Activated CD8-positive, alpha-beta T cell treated with anti-CD3 and anti-CD28 coated beads for 36 hours (primary cell): ENCODE results near the gene RSRC2. TPM values are rescaled to one million over a fixed set of nuclear protein-coding genes. Genes with fewer than 3 reads are reported as not detected.

ENCODE experiments used
- ATAC-seq: fragments of 200-7000 bp; cut with Tn5 transposase; one replicate; pipeline ENCODE4 v1.10.0; 2021; ENCODE audit warnings: mild to moderate bottlenecking, moderate library complexity
- CTCF ChIA-PET: fragments of 350-600 bp; sonication (Branson Sonifier 250); formaldehyde crosslinking; loops from one replicate; lab custom pipeline; 2021; ENCODE audit warnings: antibody characterized with exemption; lab: Charles Lee
- POLR2A ChIA-PET: fragments of 350-600 bp; sonication (Branson Sonifier 250); formaldehyde crosslinking; loops from one replicate; lab custom pipeline; 2021; ENCODE audit warnings: antibody characterized with exemption; lab: Charles Lee
- DNase-seq: peaks from one replicate; pipeline ENCODE4 v3.0.0-alpha.2; 2020
- H3K27ac Mint-ChIP-seq: one replicate; pipeline ENCODE4 v1.8.0; 2021; ENCODE audit warnings: mild to moderate bottlenecking, mixed read lengths
- H3K27me3 Mint-ChIP-seq: one replicate; pipeline ENCODE4 v1.8.0; 2021; ENCODE audit warnings: mixed read lengths
- H3K36me3 Mint-ChIP-seq: one replicate; pipeline ENCODE4 v1.8.0; 2021; ENCODE audit warnings: low read depth, mixed read lengths
- H3K4me1 Mint-ChIP-seq: one replicate; pipeline ENCODE4 v1.8.0; 2021; ENCODE audit warnings: low read depth, mixed read lengths
- H3K4me3 Mint-ChIP-seq: one replicate; pipeline ENCODE4 v1.8.0; 2021; ENCODE audit warnings: mild to moderate bottlenecking, moderate library complexity, mixed read lengths
- H3K9me3 Mint-ChIP-seq: one replicate; pipeline ENCODE4 v1.8.0; 2021; ENCODE audit warnings: mixed read lengths
- intact Hi-C: fragments of 100-400 bp; cut with micrococcal nuclease; formaldehyde crosslinking; loops from one replicate; pipeline ENCODE4 v1.10.0; 2022
- total RNA-seq, 2 experiments: library from RNA; stranded (reverse); gene quantifications; one replicate each; pipeline ENCODE4 v1.2.3, GENCODE V29; 2021
- TF ChIP-seq, protein P1 (sequence below): fragments of 200-600 bp; IDR thresholded peaks from one replicate; pipeline ENCODE4 v1.8.0; 2022; ENCODE audit warnings: antibody characterized with exemption, mild to moderate bottlenecking

The RSRC2 gene
- total RNA-seq, 2 experiments from 2014 or later: 108 to 116 TPM

DNA sequence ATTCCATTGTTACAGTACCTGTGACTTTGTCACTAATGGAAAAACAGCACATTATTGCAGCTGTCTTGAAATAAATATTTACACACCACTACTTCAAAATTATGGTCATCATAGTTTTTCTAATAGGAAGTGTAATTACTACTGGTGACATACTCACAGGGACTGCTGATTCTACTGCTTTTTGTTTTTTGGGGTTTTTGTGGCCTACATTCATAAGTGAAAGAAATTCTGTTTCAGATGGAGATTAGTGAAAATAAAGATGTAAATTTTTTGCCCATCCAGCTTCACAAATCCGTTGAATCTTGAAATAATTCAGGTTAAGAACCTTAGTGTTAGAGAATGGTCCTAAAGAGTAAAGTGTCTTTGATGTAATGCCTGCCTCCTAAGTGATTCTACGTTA, 17.8 kb upstream of the RSRC2 start:
- CTCF ChIA-PET: no interaction called here
- TF ChIP-seq, protein P1, sequence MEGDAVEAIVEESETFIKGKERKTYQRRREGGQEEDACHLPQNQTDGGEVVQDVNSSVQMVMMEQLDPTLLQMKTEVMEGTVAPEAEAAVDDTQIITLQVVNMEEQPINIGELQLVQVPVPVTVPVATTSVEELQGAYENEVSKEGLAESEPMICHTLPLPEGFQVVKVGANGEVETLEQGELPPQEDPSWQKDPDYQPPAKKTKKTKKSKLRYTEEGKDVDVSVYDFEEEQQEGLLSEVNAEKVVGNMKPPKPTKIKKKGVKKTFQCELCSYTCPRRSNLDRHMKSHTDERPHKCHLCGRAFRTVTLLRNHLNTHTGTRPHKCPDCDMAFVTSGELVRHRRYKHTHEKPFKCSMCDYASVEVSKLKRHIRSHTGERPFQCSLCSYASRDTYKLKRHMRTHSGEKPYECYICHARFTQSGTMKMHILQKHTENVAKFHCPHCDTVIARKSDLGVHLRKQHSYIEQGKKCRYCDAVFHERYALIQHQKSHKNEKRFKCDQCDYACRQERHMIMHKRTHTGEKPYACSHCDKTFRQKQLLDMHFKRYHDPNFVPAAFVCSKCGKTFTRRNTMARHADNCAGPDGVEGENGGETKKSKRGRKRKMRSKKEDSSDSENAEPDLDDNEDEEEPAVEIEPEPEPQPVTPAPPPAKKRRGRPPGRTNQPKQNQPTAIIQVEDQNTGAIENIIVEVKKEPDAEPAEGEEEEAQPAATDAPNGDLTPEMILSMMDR: no peak
- DNase-seq: no peak
- Mint-ChIP-seq H3K27me3 (no peaks in the 10 kb centered on the region), H3K27ac (no peak overlapping the region), H3K4me3 (no peak overlapping the region), H3K4me1 (no peaks in the 10 kb centered on the region), H3K36me3 (peaks cover 28% of the 10 kb centered on the region), H3K9me3 (no peaks in the 10 kb centered on the region)
- ATAC-seq: no peak
- POLR2A ChIA-PET: no interaction called here
- intact Hi-C loops: no loop called here

DNA sequence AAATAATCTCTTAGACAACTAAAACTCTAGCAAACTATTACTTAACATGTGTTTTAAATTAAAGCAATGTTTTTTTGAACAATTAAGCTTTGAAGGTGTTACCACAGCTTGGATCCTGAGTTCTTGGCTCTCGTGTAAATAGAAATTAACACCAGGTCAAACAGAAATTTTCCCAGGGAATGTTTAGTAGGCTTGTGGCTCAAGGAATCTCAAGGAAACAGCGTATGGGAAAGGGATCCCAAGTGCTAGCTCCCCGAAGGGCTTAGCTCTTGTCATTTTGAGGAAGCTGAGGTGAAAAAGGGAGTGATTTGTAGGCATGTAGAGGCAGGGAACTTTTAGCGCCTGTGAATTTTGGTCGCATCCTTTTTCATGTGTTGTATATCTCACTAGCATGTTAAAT, 11.8 kb upstream of the RSRC2 start:
- no peak for ATAC-seq
- peaks cover 42% of the 10 kb centered on the region for H3K36me3 Mint-ChIP-seq

GRCh38 chr12:122537021-122537420, 10.3 kb upstream of the RSRC2 start:
- CTCF ChIA-PET: interaction anchor here (1.2 to 1.4 kb wide), 2 partner anchors 10 to 181 kb away, joined by 4 to 6 read pairs; no protein-coding TSS in a partner anchor
- POLR2A ChIA-PET: interaction anchor here (1.1 to 1.8 kb wide), 4 partner anchors 11 to 67 kb away, joined by 3 to 4 read pairs (median 3); no protein-coding TSS in a partner anchor
- H3K9me3 Mint-ChIP-seq: no peaks in the 10 kb centered on the region
- ATAC-seq (no peak), DNase-seq (no peak)
- H3K27me3 Mint-ChIP-seq: no peaks in the 10 kb centered on the region
- no peak overlapping the region for H3K27ac Mint-ChIP-seq
- no peaks in the 10 kb centered on the region for H3K4me1 Mint-ChIP-seq
- TF ChIP-seq, protein P1: no peak
- H3K36me3 Mint-ChIP-seq: peaks cover 40% of the 10 kb centered on the region
- intact Hi-C loops: no loop called here
- H3K4me3 Mint-ChIP-seq: no peak overlapping the region

More for the DNA sequence above, 11.8 kb upstream of the RSRC2 start:
- no peaks in the 10 kb centered on the region for H3K4me1 Mint-ChIP-seq
- H3K4me3 Mint-ChIP-seq: no peak overlapping the region
- H3K9me3 Mint-ChIP-seq: no peaks in the 10 kb centered on the region
- TF ChIP-seq, protein P1: no peak
- H3K27ac Mint-ChIP-seq: no peak overlapping the region
- no peaks in the 10 kb centered on the region for H3K27me3 Mint-ChIP-seq
- intact Hi-C loops: no loop called here
- DNase-seq: no peak
- ChIA-PET CTCF (interaction anchor here (1.1 to 1.6 kb wide), 3 partner anchors 10 to 139 kb away, joined by 3 to 5 read pairs (median 4); no protein-coding TSS in a partner anchor), POLR2A (interaction anchor here (1.3 to 1.8 kb wide), 5 partner anchors 10 to 40 kb away, joined by 3 to 7 read pairs (median 3); partner anchors contain the start of genes KNTC1 and ZCCHC8)

GRCh38 chr12:122533856-122534255, 7.1 kb upstream of the RSRC2 start:
- DNase-seq (no peak), ATAC-seq (no peak)
- Mint-ChIP-seq H3K27ac (no peak overlapping the region), H3K4me3 (no peak overlapping the region), H3K27me3 (no peaks in the 10 kb centered on the region), H3K9me3 (no peaks in the 10 kb centered on the region), H3K36me3 (peaks cover 50% of the 10 kb centered on the region), H3K4me1 (peaks cover 8% of the 10 kb centered on the region)
- ChIA-PET CTCF (no interaction called here), POLR2A (interaction anchor here (1.0 to 1.1 kb wide), 2 partner anchors 9 to 11 kb away, joined by 4 read pairs; no protein-coding TSS in a partner anchor)
- intact Hi-C loops: no loop called here
- TF ChIP-seq, protein P1: no peak

DNA sequence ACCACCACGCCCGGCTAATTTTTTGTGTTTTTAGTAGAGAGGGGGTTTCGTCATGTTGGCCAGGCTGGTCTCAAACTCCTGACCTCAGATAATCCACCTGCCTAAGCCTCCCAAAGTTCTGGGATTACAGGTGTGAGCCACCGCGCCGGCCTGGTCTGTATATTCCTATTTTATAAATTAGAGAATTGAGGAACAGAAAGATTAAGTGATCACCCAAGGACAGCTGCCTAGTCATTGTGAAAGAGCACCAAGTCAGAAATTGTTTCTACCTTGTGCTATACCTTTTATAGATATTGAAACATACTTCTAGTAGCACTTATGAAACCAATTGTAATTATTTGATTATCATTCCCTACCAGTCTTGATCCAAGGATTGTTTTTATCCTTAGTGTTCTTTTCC, 2.3 kb upstream of the RSRC2 start:
- no peak for DNase-seq
- ChIA-PET POLR2A (interaction anchor here (1.0 to 10.2 kb wide), 4 partner anchors 10 to 228 kb away, joined by 3 to 179 read pairs (median 4); partner anchors contain the start of gene ZCCHC8), CTCF (interaction anchor here (0.9 to 1.2 kb wide), 2 partner anchors 10 to 12 kb away, joined by 3 to 5 read pairs; no protein-coding TSS in a partner anchor)
- H3K9me3 Mint-ChIP-seq: no peaks in the 10 kb centered on the region
- H3K36me3 Mint-ChIP-seq: peaks cover 40% of the 10 kb centered on the region
- H3K27me3 Mint-ChIP-seq: no peaks in the 10 kb centered on the region
- H3K27ac Mint-ChIP-seq: no peak overlapping the region
- H3K4me3 Mint-ChIP-seq: no peak overlapping the region
- H3K4me1 Mint-ChIP-seq: peaks cover 20% of the 10 kb centered on the region
- no peak for ATAC-seq
- TF ChIP-seq, protein P1: no peak
- intact Hi-C loops: no loop called here
